ENCODE data around the gene TMEM132A.
"Not testable (repeated sequence)": the region's sequence is repeated elsewhere in the genome, so short reads cannot be mapped to it uniquely, and the experiment has no call there.

Gene TMEM132A

GRCh38 chr11:60906132-60906972 lies 17.9 kb upstream of the TMEM132A start, which contains the start of gene PRPF19:
Gene PRPF19 (minus strand): TSS chr11:60906585. CDS start chr11:60906382, 203 bp downstream.
- peak; percentile 96 for DNase-seq

- DNase-seq = no peak
These were observed 15.5 kb upstream of the TMEM132A start for GRCh38 chr11:60908803-60909202.

- DNase-seq = not testable (repeated sequence)
These were observed 14.5 kb upstream of the TMEM132A start for GRCh38 chr11:60909680-60910280.

- DNase-seq = no peak
These were observed 14.0 kb upstream of the TMEM132A start for GRCh38 chr11:60910281-60910687.

GRCh38 chr11:60910711-60911380 lies 13.4 kb upstream of the TMEM132A start:
- no peak for DNase-seq

GRCh38 chr11:60912223-60912850 lies 11.9 kb upstream of the TMEM132A start:
- no peak for DNase-seq

- DNase-seq = no peak
These were observed 11.3 kb upstream of the TMEM132A start for GRCh38 chr11:60912851-60913528.

GRCh38 chr11:60913793-60914632 lies 10.2 kb upstream of the TMEM132A start, which contains the start of gene TMEM109:
Gene TMEM109 (plus strand): TSS chr11:60914158. CDS start chr11:60919694, 5,536 bp downstream.
- peak; percentile 90 for DNase-seq

- DNase-seq = no peak
These were observed 9.5 kb upstream of the TMEM132A start for GRCh38 chr11:60914633-60915247.

GRCh38 chr11:60915248-60915914 lies 8.9 kb upstream of the TMEM132A start:
- DNase-seq = no peak

- DNase-seq = no peak
These were observed 7.5 kb upstream of the TMEM132A start for GRCh38 chr11:60916669-60917206.

- DNase-seq = no peak
These were observed 7.0 kb upstream of the TMEM132A start for GRCh38 chr11:60917267-60917666.

GRCh38 chr11:60918251-60918938 lies 5.9 kb upstream of the TMEM132A start:
- DNase-seq = no peak

- no peak for DNase-seq
These were observed 5.4 kb upstream of the TMEM132A start for GRCh38 chr11:60918939-60919265.

- no peak for DNase-seq
These were observed 4.9 kb upstream of the TMEM132A start for GRCh38 chr11:60919320-60919719.

- DNase-seq = no peak
These were observed 4.3 kb upstream of the TMEM132A start for GRCh38 chr11:60919956-60920355.

GRCh38 chr11:60921259-60921658 lies 3.0 kb upstream of the TMEM132A start:
- no peak for DNase-seq

GRCh38 chr11:60921777-60922335 lies 2.4 kb upstream of the TMEM132A start:
- no peak for DNase-seq

GRCh38 chr11:60922906-60923305 lies 1.4 kb upstream of the TMEM132A start:
- DNase-seq = no peak

All from NCI-H1105 (cell line).